Astrocyte (in vitro differentiated cells and primary cell): ENCODE results near the gene TM9SF3. TPM values are rescaled to one million over a fixed set of nuclear protein-coding genes. Genes with fewer than 3 reads are reported as not detected.

Experiments used
- DNase-seq: peaks from one replicate; pipeline ENCODE4 v3.0.0-alpha.2; 2010; ENCODE audit warnings: low read depth
- FAIRE-seq: peaks from 2 replicates; lab custom pipeline; 2011; peaks lifted over from hg19 to GRCh38; lab: Jason Lieb, UNC
- H2AFZ ChIP-seq: 2 replicates; pipeline ENCODE4 v1.6.0; 2012; ENCODE audit warnings: low read depth, low read length, inconsistent platforms
- H3K27ac ChIP-seq: 2 replicates; pipeline ENCODE4 v1.5.1; 2011; ENCODE audit warnings: low read depth, low read length, inconsistent platforms
- H3K27me3 ChIP-seq: 2 replicates; pipeline ENCODE4 v1.6.0; 2011; ENCODE audit warnings: low read length, inconsistent platforms; ENCODE audit not compliant: insufficient read depth
- H3K36me3 ChIP-seq: 2 replicates; pipeline ENCODE4 v1.5.1; 2011; ENCODE audit warnings: low read length, inconsistent platforms; ENCODE audit not compliant: insufficient read depth
- H3K4me1 ChIP-seq: 2 replicates; pipeline ENCODE4 v1.5.1; 2011; ENCODE audit warnings: low read length, inconsistent platforms; ENCODE audit not compliant: insufficient read depth
- H3K4me2 ChIP-seq: 2 replicates; pipeline ENCODE4 v1.6.0; 2012; ENCODE audit warnings: low read length, inconsistent platforms
- H3K4me3 ChIP-seq: 2 replicates; pipeline ENCODE4 v1.5.1; 2011; ENCODE audit warnings: low read depth, mild to moderate bottlenecking, low read length, inconsistent platforms; ENCODE audit not compliant: insufficient read depth
- H3K79me2 ChIP-seq: 2 replicates; pipeline ENCODE4 v1.6.0; 2012; ENCODE audit warnings: mild to moderate bottlenecking, low read length, inconsistent platforms; ENCODE audit not compliant: insufficient read depth
- H3K9ac ChIP-seq: 2 replicates; pipeline ENCODE4 v1.6.0; 2012; ENCODE audit warnings: mild to moderate bottlenecking, low read length, inconsistent platforms
- H3K9me3 ChIP-seq: 2 replicates; pipeline ENCODE4 v1.5.1; 2012; ENCODE audit warnings: low read depth, mild to moderate bottlenecking, low read length, inconsistent platforms; ENCODE audit not compliant: insufficient read depth
- H4K20me1 ChIP-seq: 2 replicates; pipeline ENCODE4 v1.6.0; 2012; ENCODE audit warnings: low read length, inconsistent platforms; ENCODE audit not compliant: insufficient read depth
- H3K27ac Mint-ChIP-seq: one replicate; pipeline ENCODE4 v1.8.0; 2021; ENCODE audit warnings: mild to moderate bottlenecking, mixed read lengths; ENCODE audit not compliant: unreplicated experiment
- H3K27me3 Mint-ChIP-seq: one replicate; pipeline ENCODE4 v1.8.0; 2021; ENCODE audit warnings: low read depth, mixed read lengths; ENCODE audit not compliant: unreplicated experiment
- H3K36me3 Mint-ChIP-seq: one replicate; pipeline ENCODE4 v1.8.0; 2021; ENCODE audit warnings: low read depth, mixed read lengths; ENCODE audit not compliant: unreplicated experiment
- H3K4me1 Mint-ChIP-seq: one replicate; pipeline ENCODE4 v1.8.0; 2021; ENCODE audit warnings: low read depth, mixed read lengths; ENCODE audit not compliant: unreplicated experiment
- H3K4me3 Mint-ChIP-seq: one replicate; pipeline ENCODE4 v1.8.0; 2021; ENCODE audit warnings: mild to moderate bottlenecking, moderate library complexity, mixed read lengths; ENCODE audit not compliant: unreplicated experiment
- H3K9me3 Mint-ChIP-seq: one replicate; pipeline ENCODE4 v1.8.0; 2021; ENCODE audit warnings: mild to moderate bottlenecking, mixed read lengths; ENCODE audit not compliant: unreplicated experiment
- CTCF ChIP-seq: IDR thresholded peaks from 2 replicates; pipeline ENCODE4 v1.5.1; 2011; ENCODE audit warnings: low read depth, mild to moderate bottlenecking, inconsistent platforms, low read length, moderate library complexity; ENCODE audit not compliant: insufficient read depth
- EZH2 ChIP-seq: IDR thresholded peaks from 2 replicates; pipeline ENCODE4 v1.6.1; 2012; ENCODE audit warnings: mild to moderate bottlenecking, low read length, inconsistent platforms; ENCODE audit not compliant: insufficient read depth
- total RNA-seq: library from RNA; stranded (reverse); gene quantifications from 2 replicates; pipeline ENCODE4 v1.2.1, GENCODE V29; 2021

The TM9SF3 gene
- total RNA-seq, 1 donor from 2014 or later: 200 TPM

- Histone ChIP-seq H3K9me3 (peaks cover 2% of the 10 kb centered on the region), H3K4me1 (peaks cover 21% of the 10 kb centered on the region), H3K4me2 (peak overlapping the region; percentile 22), H3K79me2 (peaks cover 30% of the 10 kb centered on the region), H3K4me3 (no peak overlapping the region), H4K20me1 (peaks cover 22% of the 10 kb centered on the region), H2AFZ (no peak overlapping the region), H3K27ac (no peak overlapping the region), H3K36me3 (no peaks in the 10 kb centered on the region), H3K27me3 (no peaks in the 10 kb centered on the region), H3K9ac (no peak overlapping the region)
- peak; percentile 55 for FAIRE-seq
- Mint-ChIP-seq H3K27ac (no peak overlapping the region), H3K4me1 (peaks cover 8% of the 10 kb centered on the region), H3K4me3 (no peak overlapping the region), H3K9me3 (peaks cover 2% of the 10 kb centered on the region), H3K27me3 (no peaks in the 10 kb centered on the region), H3K36me3 (peaks cover 7% of the 10 kb centered on the region)
- DNase-seq: peak; percentile 70
- TF ChIP-seq CTCF (no peak), EZH2 (no peak)
Observed at GRCh38 chr10:96588616-96589419, 2.0 kb upstream of the TM9SF3 start.

- no peak for FAIRE-seq
- no peak overlapping the region for H2AFZ ChIP-seq
- no peaks in the 10 kb centered on the region for H3K27me3 Mint-ChIP-seq
Observed at GRCh38 chr10:96588060-96588554, 1.3 kb upstream of the TM9SF3 start.

More at GRCh38 chr10:96588060-96588554, 1.3 kb upstream of the TM9SF3 start:
- no peaks in the 10 kb centered on the region for H3K27me3 ChIP-seq
- Mint-ChIP-seq H3K9me3 (peaks cover 2% of the 10 kb centered on the region), H3K36me3 (peaks cover 5% of the 10 kb centered on the region), H3K27ac (no peak overlapping the region), H3K4me3 (no peak overlapping the region), H3K4me1 (peaks cover 9% of the 10 kb centered on the region)
- H3K36me3 ChIP-seq: no peaks in the 10 kb centered on the region
- H3K79me2 ChIP-seq: peaks cover 37% of the 10 kb centered on the region
- H3K4me2 ChIP-seq: peak overlapping the region; percentile 82
- no peak for DNase-seq
- H3K4me1 ChIP-seq: peaks cover 21% of the 10 kb centered on the region
- TF ChIP-seq CTCF (no peak), EZH2 (no peak)
- H3K9me3 ChIP-seq: no peaks in the 10 kb centered on the region
- peak overlapping the region; percentile 94 for H3K4me3 ChIP-seq
- H4K20me1 ChIP-seq: peaks cover 29% of the 10 kb centered on the region
- H3K9ac ChIP-seq: peak overlapping the region; percentile 94
- no peak overlapping the region for H3K27ac ChIP-seq
